Stimulated activated CD4-positive, alpha-beta T cell treated with anti-CD3 and anti-CD28 coated beads, Interleukin-2, amount 100 ng/mL, for 4 hours (primary cell): ENCODE data around the gene ZNF667.

ENCODE experiments used
- DNase-seq: peaks from one replicate; pipeline ENCODE4 v3.0.0-alpha.2; 2020; ENCODE audit warnings: low read depth

Gene ZNF667

GRCh38 chr19:56393119-56394012, 83.8 kb downstream of the ZNF667 start, which contains the start of gene ZNF582:
Gene ZNF582 (minus strand): TSS chr19:56393534. CDS start chr19:56391752, 1,782 bp downstream.
- DNase-seq = peak; percentile 91
